KMS-11 (cell line): Measurements from ENCODE around the gene ABHD2.

Source experiments
- H2AFZ ChIP-seq: fragments of 200-600 bp; sonication (generic); 2 replicates; pipeline ENCODE4 v1.6.1; 2016; ENCODE audit warnings: antibody characterized with exemption, mixed run types, low read depth
- H3K27ac ChIP-seq: fragments of 200-600 bp; sonication (generic); 2 replicates; pipeline ENCODE4 v1.6.1; 2016; ENCODE audit warnings: mild to moderate bottlenecking, mixed run types
- H3K27me3 ChIP-seq: fragments of 200-600 bp; sonication (generic); 2 replicates; pipeline ENCODE4 v1.6.1; 2017; ENCODE audit warnings: mild to moderate bottlenecking, low read depth, mixed run types, moderate library complexity; ENCODE audit not compliant: insufficient read depth
- H3K36me3 ChIP-seq: fragments of 200-600 bp; sonication (generic); 2 replicates; pipeline ENCODE4 v1.6.1; 2017; ENCODE audit warnings: mild to moderate bottlenecking, mixed run types; ENCODE audit not compliant: insufficient read depth
- H3K4me1 ChIP-seq: fragments of 200-600 bp; sonication (generic); 2 replicates; pipeline ENCODE4 v1.6.1; 2016; ENCODE audit warnings: mild to moderate bottlenecking, low read depth, mixed run types; ENCODE audit not compliant: poor library complexity, severe bottlenecking
- H3K4me2 ChIP-seq: fragments of 200-600 bp; sonication (generic); 2 replicates; pipeline ENCODE4 v1.7.0; 2016; ENCODE audit warnings: mild to moderate bottlenecking, mixed run types
- H3K4me3 ChIP-seq: fragments of 200-600 bp; sonication (generic); IDR thresholded peaks from 2 replicates; pipeline ENCODE4 v1.6.1; 2017; ENCODE audit warnings: low read depth, low read length, mixed read lengths; ENCODE audit not compliant: insufficient read depth
- H3K79me2 ChIP-seq: fragments of 200-600 bp; sonication (generic); 2 replicates; pipeline ENCODE4 v1.6.1; 2016; ENCODE audit warnings: low read depth, mixed run types; ENCODE audit not compliant: insufficient read depth
- H3K9ac ChIP-seq: fragments of 200-600 bp; sonication (generic); 2 replicates; pipeline ENCODE4 v1.6.1; 2016; ENCODE audit warnings: mild to moderate bottlenecking, mixed run types
- H4K20me1 ChIP-seq: fragments of 200-600 bp; sonication (generic); 2 replicates; pipeline ENCODE4 v1.6.1; 2016; ENCODE audit warnings: mild to moderate bottlenecking, mixed run types; ENCODE audit not compliant: insufficient read depth
- CTCF ChIP-seq: fragments of 200-600 bp; sonication (generic); conservative IDR thresholded peaks from 2 replicates; pipeline ENCODE4 v1.6.1; 2017; ENCODE audit warnings: low read depth, mild to moderate bottlenecking, antibody characterized with exemption, low read length, moderate library complexity, mixed read lengths

The ABHD2 gene

GRCh38 chr15:89157061-89157460 is 68.8 kb downstream of the ABHD2 start:
- Histone ChIP-seq H3K4me3 (no peak overlapping the region), H3K9ac (no peak overlapping the region), H4K20me1 (no peaks in the 10 kb centered on the region), H3K36me3 (no peaks in the 10 kb centered on the region), H3K4me2 (no peak overlapping the region), H3K27ac (no peak overlapping the region), H3K27me3 (no peaks in the 10 kb centered on the region), H2AFZ (no peak overlapping the region), H3K79me2 (no peaks in the 10 kb centered on the region), H3K4me1 (no peaks in the 10 kb centered on the region)
- no peak for TF ChIP-seq CTCF

GRCh38 chr15:89157918-89158564 is 69.8 kb downstream of the ABHD2 start:
- no peak overlapping the region for H3K4me3 ChIP-seq

GRCh38 chr15:89161666-89162065 is 73.4 kb downstream of the ABHD2 start:
- Histone ChIP-seq H3K36me3 (no peaks in the 10 kb centered on the region), H3K27ac (no peak overlapping the region), H4K20me1 (no peaks in the 10 kb centered on the region), H3K4me2 (no peak overlapping the region), H3K4me1 (peaks cover 12% of the 10 kb centered on the region), H3K4me3 (no peak overlapping the region), H2AFZ (no peak overlapping the region), H3K9ac (no peak overlapping the region), H3K27me3 (no peaks in the 10 kb centered on the region), H3K79me2 (no peaks in the 10 kb centered on the region)
- no peak for TF ChIP-seq CTCF

More at GRCh38 chr15:89157918-89158564, 69.8 kb downstream of the ABHD2 start:
- H3K27me3 ChIP-seq, result no peaks in the 10 kb centered on the region
- no peak overlapping the region for H3K4me2 ChIP-seq
- H3K4me1 ChIP-seq, result no peaks in the 10 kb centered on the region
- H3K36me3 ChIP-seq, result no peaks in the 10 kb centered on the region
- H2AFZ ChIP-seq, result no peak overlapping the region
- no peaks in the 10 kb centered on the region for H3K79me2 ChIP-seq
- no peak overlapping the region for H3K9ac ChIP-seq
- H3K27ac ChIP-seq, result no peak overlapping the region
- H4K20me1 ChIP-seq, result no peaks in the 10 kb centered on the region
- no peak for TF ChIP-seq CTCF

GRCh38 chr15:89163271-89164055 is 75.2 kb downstream of the ABHD2 start:
- H3K4me2 ChIP-seq, result no peak overlapping the region
- H2AFZ ChIP-seq, result no peak overlapping the region
- no peak overlapping the region for H3K9ac ChIP-seq
- H3K27ac ChIP-seq, result no peak overlapping the region
- H3K4me3 ChIP-seq, result no peak overlapping the region
- no peak for TF ChIP-seq CTCF
- no peaks in the 10 kb centered on the region for H4K20me1 ChIP-seq
- H3K36me3 ChIP-seq, result no peaks in the 10 kb centered on the region
- no peaks in the 10 kb centered on the region for H3K79me2 ChIP-seq
- peaks cover 28% of the 10 kb centered on the region for H3K4me1 ChIP-seq
- no peaks in the 10 kb centered on the region for H3K27me3 ChIP-seq
